Choroid plexus epithelial cell (primary cell): ENCODE measurements around the gene CDK14.

ENCODE experiments used
- DNase-seq: peaks from one replicate; pipeline ENCODE4 v3.0.0-alpha.2; 2010; ENCODE audit warnings: low read depth
- H3K4me3 ChIP-seq: 2 replicates; pipeline ENCODE4 v1.5.1; 2011; ENCODE audit warnings: low read depth, mild to moderate bottlenecking, control low read depth, low read length, moderate library complexity
- CTCF ChIP-seq: conservative IDR thresholded peaks from 2 replicates; pipeline ENCODE4 v1.5.1; 2011; ENCODE audit warnings: low read depth, mild to moderate bottlenecking, control low read depth, inconsistent platforms, low read length, moderate library complexity

CDK14 gene

GRCh38 chr7:90931986-90932916 lies 336.1 kb downstream of the CDK14 start:
- no peak for TF ChIP-seq CTCF
- no peak overlapping the region for H3K4me3 ChIP-seq
- DNase-seq: peak; percentile 21

DNA sequence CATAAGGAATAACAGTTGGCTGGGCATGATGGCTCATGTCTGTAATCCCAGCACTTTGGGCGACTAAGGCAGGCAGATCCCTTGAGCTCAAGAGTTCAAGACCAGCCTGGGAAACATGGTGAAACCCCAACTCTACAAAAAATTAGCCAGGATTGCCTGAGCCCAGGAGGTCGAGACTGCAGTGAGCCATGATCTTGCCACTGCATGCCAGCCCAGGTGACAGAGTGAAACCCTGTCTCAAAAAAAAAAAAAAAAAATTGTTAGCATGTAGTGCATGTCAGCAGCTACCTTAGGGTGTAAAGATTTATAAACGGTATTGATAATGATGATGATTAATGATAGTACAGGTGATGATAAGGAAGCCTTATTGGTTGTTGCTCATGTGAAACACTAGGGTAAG lies 336.9 kb downstream of the CDK14 start:
- TF ChIP-seq CTCF: no peak
- no peak for DNase-seq
- H3K4me3 ChIP-seq: no peak overlapping the region

GRCh38 chr7:90933984-90934383 lies 337.9 kb downstream of the CDK14 start:
- H3K4me3 ChIP-seq: no peak overlapping the region
- no peak for DNase-seq
- TF ChIP-seq CTCF: no peak

DNA sequence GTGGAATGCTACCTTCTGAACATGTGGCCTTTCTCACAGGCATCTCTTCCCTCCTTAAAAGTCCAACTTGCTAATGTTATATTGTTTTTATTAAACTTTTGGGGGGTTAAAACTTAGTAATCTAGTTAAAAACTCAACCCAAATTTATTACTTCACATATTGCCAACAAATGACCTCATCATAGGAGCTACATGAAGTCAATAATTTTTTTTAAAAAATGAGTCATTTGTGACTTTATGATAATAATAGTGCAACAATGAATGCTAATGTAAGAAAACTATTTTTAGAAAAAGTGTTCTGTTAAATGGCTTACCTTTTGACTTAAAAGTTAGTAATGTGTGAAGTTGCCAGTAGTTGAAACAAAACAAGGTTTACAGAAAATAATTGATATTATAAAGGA lies 342.2 kb downstream of the CDK14 start:
- DNase-seq: no peak
- TF ChIP-seq CTCF: no peak
- H3K4me3 ChIP-seq: no peak overlapping the region

- no peak for TF ChIP-seq CTCF
- H3K4me3 ChIP-seq: no peak overlapping the region
- DNase-seq: no peak
These were observed 343.5 kb downstream of the CDK14 start for GRCh38 chr7:90939666-90940065.

DNA sequence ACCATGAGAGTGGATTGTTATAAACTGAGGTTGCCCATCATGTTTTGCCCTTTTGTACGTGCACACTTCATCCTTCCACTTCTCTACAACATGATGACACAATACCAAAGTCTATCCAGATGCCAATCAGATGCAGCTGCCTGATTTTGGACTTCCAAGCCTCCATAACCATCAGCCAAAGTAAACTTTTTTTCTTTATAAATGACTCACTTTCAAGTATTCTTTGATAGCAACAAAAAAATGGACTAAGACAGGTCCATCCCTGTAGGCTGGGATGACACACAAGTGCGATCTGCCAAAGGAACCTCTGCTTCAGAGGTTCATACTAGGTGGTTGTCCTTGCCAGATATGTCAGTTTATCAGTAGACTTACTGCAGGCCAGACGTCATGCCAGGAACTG lies 347.9 kb downstream of the CDK14 start:
- no peak for TF ChIP-seq CTCF
- no peak for DNase-seq
- H3K4me3 ChIP-seq: no peak overlapping the region
